NCI-H187 (cell line): ENCODE results near the gene CCDC97.
"Not testable (repeated sequence)": the region's sequence is repeated elsewhere in the genome, so short reads cannot be mapped to it uniquely, and the experiment has no call there.

Experiments used
- DNase-seq, 2 experiments: peaks; one replicate each; lab custom pipeline; 2025; lab: John Stamatoyannopoulos, UW

CCDC97 gene

GRCh38 chr19:41364524-41365391 is 54.8 kb downstream of the CCDC97 start:
- no peak for DNase-seq

GRCh38 chr19:41366089-41366488 is 56.1 kb downstream of the CCDC97 start:
- DNase-seq: no peak

- no peak for DNase-seq
Measured at GRCh38 chr19:41367848-41368301, 57.9 kb downstream of the CCDC97 start.

GRCh38 chr19:41369769-41370168 is 59.8 kb downstream of the CCDC97 start:
- DNase-seq: no peak

GRCh38 chr19:41371119-41371518 is 61.1 kb downstream of the CCDC97 start:
- not testable (repeated sequence) for DNase-seq

- DNase-seq: no peak
Measured at GRCh38 chr19:41371541-41371940, 61.6 kb downstream of the CCDC97 start.

GRCh38 chr19:41372501-41372900 is 62.5 kb downstream of the CCDC97 start:
- DNase-seq: no peak

GRCh38 chr19:41373993-41374392 is 64.0 kb downstream of the CCDC97 start:
- DNase-seq: peak; percentile 26 to 63
